Amniotic epithelial cell (primary cell): Measurements from ENCODE around the gene NEDD9.

Experiments used
- DNase-seq: peaks from one replicate; pipeline ENCODE4 v3.0.0-alpha.2; 2010; ENCODE audit warnings: low read depth

Gene NEDD9

GRCh38 chr6:11201015-11201414 is 31.5 kb downstream of the NEDD9 start:
- no peak for DNase-seq

- no peak for DNase-seq
Observed at GRCh38 chr6:11200356-11200755, 32.1 kb downstream of the NEDD9 start.

- DNase-seq, result no peak
Observed at GRCh38 chr6:11198663-11199603, 33.5 kb downstream of the NEDD9 start.

- no peak for DNase-seq
Observed at GRCh38 chr6:11197850-11198249, 34.6 kb downstream of the NEDD9 start.

GRCh38 chr6:11197175-11197536 is 35.3 kb downstream of the NEDD9 start:
- peak; percentile 81 for DNase-seq

- peak; percentile 80 for DNase-seq
Observed at GRCh38 chr6:11196511-11197174, 35.8 kb downstream of the NEDD9 start.

- DNase-seq, result peak; percentile 85
Observed at GRCh38 chr6:11194356-11195218, 37.9 kb downstream of the NEDD9 start.

GRCh38 chr6:11193434-11193833 is 39.0 kb downstream of the NEDD9 start:
- no peak for DNase-seq

GRCh38 chr6:11192167-11192566 is 40.3 kb downstream of the NEDD9 start:
- DNase-seq, result no peak

- DNase-seq, result no peak
Observed at GRCh38 chr6:11190625-11191245, 41.7 kb downstream of the NEDD9 start.

- DNase-seq, result no peak
Observed at GRCh38 chr6:11189865-11190624, 42.4 kb downstream of the NEDD9 start.

- peak; percentile 34 for DNase-seq
Observed at GRCh38 chr6:11188161-11188915, 44.1 kb downstream of the NEDD9 start.

GRCh38 chr6:11187301-11187700 is 45.2 kb downstream of the NEDD9 start:
- DNase-seq, result no peak

- peak; percentile 17 for DNase-seq
Observed at GRCh38 chr6:11185204-11185842, 47.1 kb downstream of the NEDD9 start.

GRCh38 chr6:11183761-11184362 is 48.6 kb downstream of the NEDD9 start:
- DNase-seq, result no peak

GRCh38 chr6:11181478-11182136 is 50.9 kb downstream of the NEDD9 start:
- no peak for DNase-seq

- DNase-seq, result peak; percentile 26
Observed at GRCh38 chr6:11179419-11180202, 52.9 kb downstream of the NEDD9 start.

- no peak for DNase-seq
Observed at GRCh38 chr6:11179088-11179418, 53.4 kb downstream of the NEDD9 start.
